Ishikawa (cell line): ENCODE results near the gene AVP.

ENCODE experiments used
- CEBPB ChIP-seq: IDR thresholded peaks from 2 replicates; pipeline ENCODE4 v1.6.1; 2012
- EGR1 ChIP-seq: IDR thresholded peaks from 2 replicates; pipeline ENCODE4 v1.6.1; 2012
- EP300 ChIP-seq: IDR thresholded peaks from 2 replicates; pipeline ENCODE4 v1.6.1; 2012; ENCODE audit warnings: borderline replicate concordance
- FOXM1 ChIP-seq: IDR thresholded peaks from 2 replicates; pipeline ENCODE4 v1.6.1; 2012; ENCODE audit warnings: low read depth, borderline replicate concordance
- MAX ChIP-seq: IDR thresholded peaks from 2 replicates; pipeline ENCODE4 v1.6.1; 2012
- RAD21 ChIP-seq: IDR thresholded peaks from 2 replicates; pipeline ENCODE4 v1.6.1; 2012; ENCODE audit warnings: low read depth
- REST ChIP-seq: IDR thresholded peaks from 2 replicates; pipeline ENCODE4 v1.6.1; 2012; ENCODE audit warnings: low read depth, mild to moderate bottlenecking
- TAF1 ChIP-seq: IDR thresholded peaks from 2 replicates; pipeline ENCODE4 v1.6.1; 2012; ENCODE audit warnings: low read depth, mild to moderate bottlenecking
- TCF12 ChIP-seq: IDR thresholded peaks from 2 replicates; pipeline ENCODE4 v1.6.1; 2012; ENCODE audit warnings: low read depth
- TEAD4 ChIP-seq: IDR thresholded peaks from 2 replicates; pipeline ENCODE4 v1.6.1; 2012
- USF1 ChIP-seq: IDR thresholded peaks from 2 replicates; pipeline ENCODE4 v1.6.1; 2012
- ZBTB7A ChIP-seq: IDR thresholded peaks from 2 replicates; pipeline ENCODE4 v1.6.1; 2012; ENCODE audit warnings: low read depth

GRCh38 chr20:3071610-3072529 lies 12.7 kb downstream of the AVP start, which contains the start of gene OXT:
- no peak for TF ChIP-seq EP300
- TF ChIP-seq RAD21: no peak
- TF ChIP-seq CEBPB: no peak
- TF ChIP-seq MAX: no peak
- TF ChIP-seq TAF1: no peak
- TF ChIP-seq FOXM1: no peak
- no peak for TF ChIP-seq TCF12
- no peak for TF ChIP-seq USF1
- no peak for TF ChIP-seq REST
- TF ChIP-seq ZBTB7A: no peak
- TF ChIP-seq TEAD4: no peak
- TF ChIP-seq EGR1: no peak
